ENCODE results near the gene LRRC61. TPM values are rescaled to one million over a fixed set of nuclear protein-coding genes. Genes with fewer than 3 reads are reported as not detected.
A peak's percentile ranks its signal among the peaks of the same experiment; 100 is the strongest.

LRRC61 gene
- total and polyA plus RNA-seq, 2 of the 13 experiments (the other 11 are each of a cell fraction or from before 2014, with no cell fraction given), result 33.0 to 34.8 TPM

DNA sequence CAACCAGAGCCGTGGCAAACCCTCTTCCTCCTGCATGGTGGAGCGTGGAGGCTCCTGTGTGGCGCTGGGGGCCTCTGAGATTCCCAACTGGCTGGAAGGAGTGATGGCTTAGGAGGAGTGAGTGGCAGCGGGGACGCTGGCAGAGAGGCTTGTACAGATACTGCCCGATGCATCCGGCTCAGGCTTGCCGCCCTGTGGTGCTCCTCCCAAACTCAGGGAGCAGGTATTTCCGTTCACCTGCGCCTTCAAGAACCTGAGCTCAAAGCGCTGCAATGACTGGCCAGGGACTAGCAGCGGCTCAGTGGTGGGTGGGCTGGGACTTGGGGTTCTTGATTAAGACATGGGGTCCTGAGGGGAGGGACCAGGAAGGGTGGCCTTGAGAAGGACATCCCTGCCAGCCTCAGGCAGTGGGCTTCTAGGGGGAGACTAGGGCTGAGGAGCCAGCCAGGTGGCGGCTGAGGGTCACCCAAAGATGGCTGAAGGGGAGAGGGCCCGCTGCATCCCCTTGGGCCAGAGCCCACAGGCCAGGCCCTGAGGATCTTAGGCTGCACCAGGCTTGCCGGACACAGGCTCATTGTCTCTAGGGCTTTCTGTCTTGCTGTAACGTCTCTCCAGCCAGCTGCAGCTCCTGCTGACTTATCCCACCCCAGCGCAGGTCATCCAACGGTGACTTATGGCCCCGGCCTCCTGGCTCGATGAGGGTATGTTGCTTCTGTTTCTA is 59.1 kb downstream of the LRRC61 start (continued):
- TF ChIP-seq PRPF4 (IDR thresholded peaks at IDR 0.05; ENCODE audit: low read depth, low read length, poor library complexity, severe bottlenecking) (peak; percentile 53), TARDBP (CRISPR knock-in tag; IDR thresholded peaks at IDR 0.05) (no peak), PHF21A (CRISPR knock-in tag; IDR thresholded peaks at IDR 0.05) (peak; percentile 36; the same call in 1 of the 2 replicates), HNRNPL (IDR thresholded peaks at IDR 0.05; ENCODE audit: low read depth, low read length) (peak; percentile 72; the same call in 1 of the 2 replicates), KDM3A (CRISPR knock-in tag; IDR thresholded peaks at IDR 0.05; ENCODE audit: low read depth) (no peak), ZIK1 (CRISPR knock-in tag; IDR thresholded peaks at IDR 0.05; ENCODE audit: borderline replicate concordance, low read depth) (no peak)

DNA sequence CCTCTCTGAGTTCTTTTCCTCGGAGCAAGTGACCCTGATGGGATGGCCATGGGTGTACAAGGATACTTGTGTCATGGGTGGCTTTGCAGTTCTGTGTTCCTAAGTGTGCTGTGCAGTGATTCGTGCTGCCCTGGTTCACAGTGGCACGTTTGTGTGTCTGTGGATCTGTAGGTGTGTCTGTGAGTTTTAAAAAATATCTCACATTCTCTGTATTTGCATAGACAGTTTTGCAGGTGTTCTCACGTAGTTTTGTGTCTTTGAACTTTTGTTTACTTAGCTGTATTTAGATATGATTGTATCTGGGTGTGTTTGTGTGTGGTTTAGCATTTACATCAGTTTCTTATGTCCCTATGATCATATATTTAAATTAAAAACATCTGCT is 59.7 kb downstream of the LRRC61 start:
- Histone ChIP-seq H3K27me3 (ENCODE audit: control insufficient read depth in 1 of 2, insufficient read depth in 2 of 2, low read length in 2 of 2) (no peaks in the 10 kb centered on the region), H3K27ac (ENCODE audit: extremely low read length, insufficient read depth, low read length) (peak overlapping the region; percentile 94), H3K36me3 (replicated peaks in 1 of 2; ENCODE audit: control insufficient read depth in 1 of 2, insufficient read depth in 2 of 2, low read length in 2 of 2) (no peaks in the 10 kb centered on the region), H3K4me1 (ENCODE audit: insufficient read depth, low read length) (peaks cover 83% of the 10 kb centered on the region), H4K20me1 (ENCODE audit: insufficient read depth, low read length) (peaks cover 3% of the 10 kb centered on the region; the same call in 1 of the 2 replicates), H3K9ac (ENCODE audit: insufficient read depth, low read depth, low read length) (peak overlapping the region; percentile 63), H2AFZ (ENCODE audit: low read length) (no peak overlapping the region), H3K9me3 (ENCODE audit: low read length) (no peaks in the 10 kb centered on the region), H3K4me2 (ENCODE audit: low read depth, low read length) (peak overlapping the region; percentile 81), H3K79me2 (ENCODE audit: insufficient read depth, low read length) (peaks cover 47% of the 10 kb centered on the region), H3K4me3 (replicated peaks in 1 of 3; ENCODE audit: insufficient read depth in 1 of 3, low read depth in 2 of 3, low read length in 3 of 3) (peak overlapping the region in 2 of 3 experiments; percentile 28 to 56; a peak in 3 of 6 replicates)
- ChIA-PET CTCF (ENCODE audit: low intra/inter-chr PET ratio, low total read pairs) (no interaction called here), POLR2A (interaction anchor here (1.1 to 8.7 kb wide), 4 partner anchors 14 to 40 kb away, joined by 3 to 181 read pairs (median 76); partner anchors contain the start of genes RARRES2 and REPIN1)
- no peak for FAIRE-seq
- in situ Hi-C loops (cut with HindIII; ENCODE audit: extremely low pct_ligation_motif_present, low pct_unique_long_range_greater_than_20kb), result no loop called here
- no peak for ATAC-seq
- intact Hi-C loops (cut with micrococcal nuclease; ENCODE audit: unreplicated experiment), result loop anchor here (1.0 kb wide), 1 partner anchor 28 kb away; no protein-coding TSS in a partner anchor
- DNase-seq (ENCODE audit: low spot score), result no peak
- 3% methylated on average over 4 of the region's 4 CpGs for WGBS (ENCODE audit: low lambda C conversion rate)
- BruUV-seq (replicated peaks), result no TSS peak
- TF ChIP-seq SALL1 (CRISPR knock-in tag; IDR thresholded peaks at IDR 0.05), result 0 out of 2 replicates have a peak, but pooled peaks have one; percentile 12
- TF ChIP-seq PCBP2 (optimal IDR thresholded peaks at IDR 0.05; ENCODE audit: low read depth, low read length, poor library complexity, severe bottlenecking), result no peak
- TF ChIP-seq TAF1 (CRISPR knock-in tag; IDR thresholded peaks at IDR 0.05), result 0 out of 2 replicates have a peak, but pooled peaks have one; percentile 34
- TF ChIP-seq ZNF496 (CRISPR knock-in tag; IDR thresholded peaks at IDR 0.05; ENCODE audit: insufficient replicate concordance), result no peak
- 0 out of 2 replicates have a peak, but pooled peaks have one; percentile 7 for TF ChIP-seq PHF21A (CRISPR knock-in tag; IDR thresholded peaks at IDR 0.05)
- TF ChIP-seq TCF7 (IDR thresholded peaks at IDR 0.05; ENCODE audit: low read depth), result peak; percentile 25; the same call in 1 of the 2 replicates
- no peak for TF ChIP-seq FOSL2 (CRISPR knock-in tag; IDR thresholded peaks at IDR 0.05)
- 0 out of 2 replicates have a peak, but pooled peaks have one; percentile 17 for TF ChIP-seq TBX3 (IDR thresholded peaks at IDR 0.05; ENCODE audit: borderline replicate concordance)
- no peak for TF ChIP-seq ISL2 (CRISPR knock-in tag; IDR thresholded peaks at IDR 0.05)
- TF ChIP-seq, protein P1, sequence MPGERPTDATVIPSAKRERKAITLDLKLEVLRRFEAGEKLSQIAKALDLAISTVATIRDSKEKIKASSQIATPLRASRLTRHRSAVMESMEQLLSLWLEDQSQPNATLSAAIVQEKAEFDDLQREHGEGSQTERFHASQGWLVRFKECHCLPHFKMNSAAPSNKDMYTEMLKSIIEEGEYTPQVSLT (CRISPR knock-in tag; IDR thresholded peaks at IDR 0.05; ENCODE audit: borderline replicate concordance, low read depth), result no peak
- TF ChIP-seq GATAD2A (CRISPR knock-in tag; IDR thresholded peaks at IDR 0.05), result 0 out of 2 replicates have a peak, but pooled peaks have one; percentile 17
- no peak for TF ChIP-seq SOX13 (IDR thresholded peaks at IDR 0.05)
- TF ChIP-seq SOX13 (CRISPR knock-in tag; conservative IDR thresholded peaks at IDR 0.05 in 1 of 2, IDR thresholded peaks at IDR 0.05 in 1 of 2), result peak in 1 of 2 experiments; percentile 33; a peak in 1 of 4 replicates
- TF ChIP-seq RARG (CRISPR knock-in tag; IDR thresholded peaks at IDR 0.05; ENCODE audit: low read depth), result no peak
- TF ChIP-seq JUN (CRISPR knock-in tag; IDR thresholded peaks at IDR 0.05), result no peak
- TF ChIP-seq GFI1 (CRISPR knock-in tag; IDR thresholded peaks at IDR 0.05; ENCODE audit: borderline replicate concordance), result peak; percentile 72
- 0 out of 2 replicates have a peak, but pooled peaks have one; percentile 24 for TF ChIP-seq NCOA1 (CRISPR knock-in tag; IDR thresholded peaks at IDR 0.05)
- 0 out of 2 replicates have a peak, but pooled peaks have one; percentile 12 for TF ChIP-seq KMT2A (CRISPR knock-in tag; IDR thresholded peaks at IDR 0.05)
- TF ChIP-seq RARA (CRISPR knock-in tag; IDR thresholded peaks at IDR 0.05), result 0 out of 2 replicates have a peak, but pooled peaks have one; percentile 20
- TF ChIP-seq FOXA1 (IDR thresholded peaks at IDR 0.05), result 0 out of 2 replicates have a peak, but pooled peaks have one; percentile 45
- no peak for TF ChIP-seq FOXA1 (CRISPR knock-in tag; IDR thresholded peaks at IDR 0.05)

All from HepG2 (cell line).